ENCODE results near the gene MANSC4. TPM values are rescaled to one million over a fixed set of nuclear protein-coding genes. Genes with fewer than 3 reads are reported as not detected.

The MANSC4 gene
- total RNA-seq, 2 experiments from 2014 or later, result not detected

DNA sequence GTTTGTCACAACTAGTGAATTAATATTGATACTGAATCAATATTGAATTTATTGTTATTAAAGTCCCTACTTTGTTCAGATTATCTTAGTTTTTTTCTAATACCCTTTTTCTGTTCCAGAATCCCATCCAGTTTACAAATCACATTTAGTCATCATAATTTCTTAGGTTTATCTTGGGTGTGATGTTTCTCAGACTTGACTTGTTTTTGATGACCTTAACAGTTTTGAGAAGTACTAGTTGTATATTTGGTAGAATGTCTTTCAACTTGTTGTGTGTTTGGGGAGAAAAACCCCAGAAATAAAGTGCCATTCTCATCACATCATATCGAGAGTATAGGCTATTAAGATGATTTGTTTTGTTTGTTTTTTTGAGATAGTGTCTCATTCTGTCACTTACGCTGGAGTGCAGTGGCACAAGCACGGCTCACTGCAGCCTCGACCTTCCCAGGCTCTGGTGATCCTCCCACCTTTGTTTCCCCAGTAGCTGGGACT lies 49.9 kb downstream of the MANSC4 start:
- ChIA-PET CTCF (no interaction called here), POLR2A (interaction anchor here (1.0 kb wide), 1 partner anchor 50 kb away, joined by 3 read pairs; the partner anchor contains the start of genes KLHL42 and MANSC4)
- DNase-seq (no peak), ATAC-seq (no peak)
- no peak overlapping the region for H3K27ac Mint-ChIP-seq
- TF ChIP-seq CTCF (IDR thresholded peaks at IDR 0.05), result no peak
- intact Hi-C loops (cut with micrococcal nuclease), result loop anchor here (5.0 kb wide), 1 partner anchor 212 kb away; no protein-coding TSS in a partner anchor
- H3K27me3 Mint-ChIP-seq, result no peaks in the 10 kb centered on the region
- H3K9me3 Mint-ChIP-seq, result no peaks in the 10 kb centered on the region
- peaks cover 22% of the 10 kb centered on the region for H3K36me3 Mint-ChIP-seq (ENCODE audit: low read depth)
- no peak overlapping the region for H3K4me3 Mint-ChIP-seq
- no peaks in the 10 kb centered on the region for H3K4me1 Mint-ChIP-seq (ENCODE audit: low read depth)

- ChIA-PET CTCF (interaction anchor here (0.8 to 1.6 kb wide), 3 partner anchors 8 to 98 kb away, joined by 3 to 8 read pairs (median 7); no protein-coding TSS in a partner anchor), POLR2A (no interaction called here)
- TF ChIP-seq CTCF (IDR thresholded peaks at IDR 0.05), result no peak
- H3K36me3 Mint-ChIP-seq (ENCODE audit: low read depth), result peaks cover 16% of the 10 kb centered on the region
- ATAC-seq, result no peak
- peaks cover 5% of the 10 kb centered on the region for H3K4me1 Mint-ChIP-seq (ENCODE audit: low read depth)
- no peak for DNase-seq
- intact Hi-C loops (cut with micrococcal nuclease), result no loop called here
- no peak overlapping the region for H3K27ac Mint-ChIP-seq
- H3K27me3 Mint-ChIP-seq, result no peaks in the 10 kb centered on the region
- no peak overlapping the region for H3K4me3 Mint-ChIP-seq
- H3K9me3 Mint-ChIP-seq, result no peaks in the 10 kb centered on the region
Observed at GRCh38 chr12:27723212-27723611, 56.8 kb downstream of the MANSC4 start.

Other genes with a start within 250 kb of the MANSC4 start
- not detected for gene REP15, start 83.8 kb downstream of the MANSC4 start, total RNA-seq
- gene MRPS35, start 69.4 kb downstream of the MANSC4 start, total RNA-seq, result 10 to 100 TPM; 56.4 to 60.5 TPM
- 10 to 100 TPM; 10.2 to 11.3 TPM for gene KLHL42, start within 50 bp of the MANSC4 start, total RNA-seq
- not detected for gene PTHLH, start 192.5 kb upstream of the MANSC4 start, total RNA-seq